B cell (primary cell): ENCODE data around the gene CRK.

Experiments used
- EZH2 ChIP-seq: IDR thresholded peaks from 2 replicates; pipeline ENCODE4 v1.6.1; 2012; ENCODE audit warnings: borderline replicate concordance, low read depth, mild to moderate bottlenecking, moderate library complexity, low read length; ENCODE audit not compliant: insufficient read depth, poor library complexity, severe bottlenecking
- TF ChIP-seq, protein P1 (sequence below): fragments of 200-600 bp; IDR thresholded peaks from one replicate; pipeline ENCODE4 v1.8.0; 2022; ENCODE audit warnings: antibody characterized with exemption, mild to moderate bottlenecking

DNA sequence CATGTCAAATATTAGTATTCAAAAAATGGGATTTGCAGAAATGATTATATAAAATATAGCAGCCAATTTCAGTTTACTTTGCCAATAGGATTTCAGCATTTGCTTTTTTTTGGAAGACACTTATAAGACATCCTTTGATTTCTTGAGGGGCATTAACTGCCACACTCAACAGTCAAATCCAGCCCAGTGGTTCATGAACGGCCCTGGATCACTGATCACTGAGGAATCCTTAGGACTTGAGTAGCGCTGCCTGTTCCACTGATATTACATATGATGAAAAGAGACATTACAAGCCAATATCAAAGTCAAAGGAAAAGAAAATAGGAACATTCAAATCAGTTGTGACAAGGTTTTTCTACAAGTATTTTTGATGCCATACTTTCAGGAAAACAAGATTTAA lies 35.1 kb downstream of the CRK start:
- TF ChIP-seq, protein P1, sequence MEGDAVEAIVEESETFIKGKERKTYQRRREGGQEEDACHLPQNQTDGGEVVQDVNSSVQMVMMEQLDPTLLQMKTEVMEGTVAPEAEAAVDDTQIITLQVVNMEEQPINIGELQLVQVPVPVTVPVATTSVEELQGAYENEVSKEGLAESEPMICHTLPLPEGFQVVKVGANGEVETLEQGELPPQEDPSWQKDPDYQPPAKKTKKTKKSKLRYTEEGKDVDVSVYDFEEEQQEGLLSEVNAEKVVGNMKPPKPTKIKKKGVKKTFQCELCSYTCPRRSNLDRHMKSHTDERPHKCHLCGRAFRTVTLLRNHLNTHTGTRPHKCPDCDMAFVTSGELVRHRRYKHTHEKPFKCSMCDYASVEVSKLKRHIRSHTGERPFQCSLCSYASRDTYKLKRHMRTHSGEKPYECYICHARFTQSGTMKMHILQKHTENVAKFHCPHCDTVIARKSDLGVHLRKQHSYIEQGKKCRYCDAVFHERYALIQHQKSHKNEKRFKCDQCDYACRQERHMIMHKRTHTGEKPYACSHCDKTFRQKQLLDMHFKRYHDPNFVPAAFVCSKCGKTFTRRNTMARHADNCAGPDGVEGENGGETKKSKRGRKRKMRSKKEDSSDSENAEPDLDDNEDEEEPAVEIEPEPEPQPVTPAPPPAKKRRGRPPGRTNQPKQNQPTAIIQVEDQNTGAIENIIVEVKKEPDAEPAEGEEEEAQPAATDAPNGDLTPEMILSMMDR, result no peak
- TF ChIP-seq EZH2, result no peak
